ENCODE measurements around the gene P2RX3.

Gene P2RX3

DNA sequence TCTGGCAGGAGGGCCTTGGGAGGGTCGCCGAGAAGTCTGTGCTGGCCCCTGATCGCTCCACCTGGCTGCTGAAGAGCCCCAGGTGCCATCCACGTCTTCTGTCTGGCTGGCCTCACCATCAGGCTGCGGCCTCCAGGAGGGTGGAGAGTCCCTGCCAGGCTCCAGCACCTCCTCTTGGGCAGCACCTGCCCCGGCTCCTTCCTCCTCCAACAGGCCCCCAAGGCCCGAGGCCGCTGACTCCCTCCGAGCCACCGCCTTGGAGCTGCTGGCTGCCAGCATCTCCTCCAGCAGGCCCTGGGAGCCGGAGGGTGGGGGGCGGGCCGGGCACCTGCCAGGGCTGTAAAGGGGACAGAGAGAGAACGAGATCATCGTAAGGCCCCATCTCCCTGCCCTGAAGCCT, 35.7 kb upstream of the P2RX3 start:
- H3K4me3 ChIP-seq = no peak overlapping the region
- no peak for TF ChIP-seq Cebpa-rat (IDR thresholded peaks at IDR 0.05)
- no peak overlapping the region for H3K4me2 ChIP-seq
- H3K9me3 ChIP-seq = peaks cover 28% of the 10 kb centered on the region
- H3K9ac ChIP-seq = no peak overlapping the region
- peaks cover 19% of the 10 kb centered on the region for H3K4me1 ChIP-seq
- H3K27me3 ChIP-seq = no peaks in the 10 kb centered on the region
- no peak overlapping the region for H3K27ac ChIP-seq
- no peaks in the 10 kb centered on the region for H4K20me1 ChIP-seq
- H3K36me3 ChIP-seq = peaks cover 63% of the 10 kb centered on the region

DNA sequence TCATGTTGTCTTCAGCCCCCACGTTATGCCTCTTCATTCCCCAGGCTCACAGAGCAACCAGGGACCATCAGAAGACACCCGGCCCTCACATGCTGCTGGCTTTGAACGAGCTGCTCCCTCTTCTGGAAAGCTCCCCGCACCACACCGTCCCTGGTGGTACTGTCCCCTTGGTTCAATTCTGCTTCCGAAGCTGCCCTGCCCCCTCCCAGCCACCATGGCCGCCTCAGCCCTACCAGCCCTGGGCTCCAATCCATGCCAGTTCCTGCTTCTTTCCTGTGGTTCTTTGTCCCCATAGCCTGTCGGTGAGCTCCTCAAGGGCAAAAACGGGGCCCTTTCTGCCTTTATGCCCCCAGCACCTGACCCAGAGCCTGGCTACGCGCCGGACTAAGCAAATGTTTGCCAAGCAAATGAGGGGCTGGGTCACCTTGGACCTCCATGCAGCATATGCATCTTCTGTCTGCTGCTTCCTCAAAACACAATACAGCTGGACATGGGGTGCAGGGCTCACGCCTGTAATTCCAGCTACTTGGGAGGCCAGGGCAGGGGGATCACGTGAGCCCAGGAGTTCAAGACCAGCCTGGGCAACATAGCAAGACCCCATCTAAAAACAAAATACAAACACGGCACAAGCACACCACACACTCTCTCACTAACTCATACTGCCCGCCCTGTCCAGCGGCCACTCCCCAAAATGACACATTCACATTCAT, 34.7 kb upstream of the P2RX3 start:
- Histone ChIP-seq H3K9ac (no peak overlapping the region), H4K20me1 (no peaks in the 10 kb centered on the region), H3K27me3 (no peaks in the 10 kb centered on the region), H3K36me3 (peaks cover 56% of the 10 kb centered on the region), H3K4me3 (no peak overlapping the region), H3K4me2 (no peak overlapping the region), H3K9me3 (peaks cover 21% of the 10 kb centered on the region), H3K27ac (no peak overlapping the region), H3K4me1 (peaks cover 24% of the 10 kb centered on the region)
- TF ChIP-seq Cebpa-rat (IDR thresholded peaks at IDR 0.05) = no peak

- Histone ChIP-seq H3K27ac (no peak overlapping the region), H3K27me3 (no peaks in the 10 kb centered on the region), H4K20me1 (no peaks in the 10 kb centered on the region), H3K9me3 (peaks cover 16% of the 10 kb centered on the region), H3K4me1 (peaks cover 24% of the 10 kb centered on the region), H3K9ac (no peak overlapping the region), H3K4me3 (no peak overlapping the region), H3K36me3 (peaks cover 56% of the 10 kb centered on the region), H3K4me2 (no peak overlapping the region)
- no peak for TF ChIP-seq Cebpa-rat (IDR thresholded peaks at IDR 0.05)
Observed at GRCh38 chr11:57303990-57304579, 34.1 kb upstream of the P2RX3 start.

DNA sequence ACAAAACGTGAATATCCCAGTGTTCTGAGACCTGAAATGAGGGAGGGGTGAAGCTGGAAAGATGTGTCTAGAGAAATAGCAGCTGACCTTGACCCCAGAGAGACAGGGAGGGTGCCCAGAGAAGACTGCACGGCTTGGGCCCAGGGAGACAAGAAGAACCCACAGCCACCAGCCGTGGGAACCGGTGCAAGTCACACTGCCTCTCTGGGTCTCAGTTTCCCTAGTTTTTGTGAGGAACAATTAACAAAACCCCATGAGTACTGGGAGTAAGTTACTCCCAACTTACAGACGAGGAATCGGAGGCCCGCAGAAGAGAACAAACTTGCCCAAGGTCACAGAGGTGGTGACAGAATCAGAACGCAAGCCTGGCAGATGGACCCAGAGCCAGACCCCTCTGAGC, 32.6 kb upstream of the P2RX3 start:
- no peaks in the 10 kb centered on the region for H3K27me3 ChIP-seq
- no peak for TF ChIP-seq Cebpa-rat (IDR thresholded peaks at IDR 0.05)
- peaks cover 56% of the 10 kb centered on the region for H3K36me3 ChIP-seq
- H3K27ac ChIP-seq = no peak overlapping the region
- no peak overlapping the region for H3K9ac ChIP-seq
- peaks cover 4% of the 10 kb centered on the region for H4K20me1 ChIP-seq
- no peak overlapping the region for H3K4me3 ChIP-seq
- H3K9me3 ChIP-seq = peaks cover 1% of the 10 kb centered on the region; the same call in 1 of the 2 replicates
- H3K4me2 ChIP-seq = 0 out of 2 replicates have a peak overlapping the region, but pooled peaks have one; percentile 42
- peaks cover 26% of the 10 kb centered on the region for H3K4me1 ChIP-seq

DNA sequence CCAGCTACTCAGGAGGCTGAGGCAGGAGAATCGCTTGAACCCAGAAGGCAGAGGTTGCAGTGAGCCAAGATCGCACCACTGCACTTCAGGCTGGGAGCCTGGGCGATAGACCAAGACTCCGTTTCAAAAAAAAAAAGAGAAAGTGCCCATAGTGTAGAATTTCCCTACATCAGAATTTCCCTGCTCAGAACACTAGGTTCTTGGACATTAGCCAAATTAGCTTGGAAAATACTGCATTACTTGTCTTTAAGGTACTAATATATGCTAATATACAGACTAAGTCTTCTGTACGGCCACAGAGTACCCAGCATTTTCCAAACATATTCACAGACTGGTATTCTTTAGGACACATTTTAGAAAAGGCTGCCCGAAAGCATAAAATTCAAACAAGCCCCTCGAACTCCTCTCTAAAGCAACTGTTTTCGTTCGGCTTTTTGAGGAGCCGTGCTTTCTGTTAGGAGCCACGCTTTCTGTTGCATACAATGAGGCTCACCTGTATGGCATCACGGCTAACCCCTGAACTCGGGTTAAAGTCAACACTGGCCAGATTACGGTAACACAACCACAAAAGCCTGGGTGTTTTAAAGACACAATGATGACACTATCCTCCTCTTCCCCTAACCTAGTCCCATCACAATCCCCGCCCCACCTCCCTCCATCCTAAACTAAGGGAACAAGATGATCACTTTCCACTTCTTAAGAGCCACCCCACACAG, 31.8 kb upstream of the P2RX3 start:
- no peak overlapping the region for H3K27ac ChIP-seq
- no peak overlapping the region for H3K9ac ChIP-seq
- peak overlapping the region; percentile 42 for H3K4me2 ChIP-seq
- peaks cover 34% of the 10 kb centered on the region for H3K4me1 ChIP-seq
- no peak overlapping the region for H3K4me3 ChIP-seq
- no peaks in the 10 kb centered on the region for H3K9me3 ChIP-seq
- no peak for TF ChIP-seq Cebpa-rat (IDR thresholded peaks at IDR 0.05)
- H4K20me1 ChIP-seq = peaks cover 12% of the 10 kb centered on the region
- H3K36me3 ChIP-seq = peaks cover 50% of the 10 kb centered on the region
- no peaks in the 10 kb centered on the region for H3K27me3 ChIP-seq

- no peaks in the 10 kb centered on the region for H3K9me3 ChIP-seq
- peak overlapping the region; percentile 38; the same call in 1 of the 2 replicates for H3K9ac ChIP-seq
- peaks cover 42% of the 10 kb centered on the region for H3K36me3 ChIP-seq
- H3K4me1 ChIP-seq = peaks cover 41% of the 10 kb centered on the region
- H3K4me3 ChIP-seq = no peak overlapping the region
- no peak for TF ChIP-seq Cebpa-rat (IDR thresholded peaks at IDR 0.05)
- H3K27me3 ChIP-seq = no peaks in the 10 kb centered on the region
- peaks cover 17% of the 10 kb centered on the region for H4K20me1 ChIP-seq
- peak overlapping the region; percentile 88 for H3K4me2 ChIP-seq
- H3K27ac ChIP-seq = peak overlapping the region; percentile 51; the same call in 1 of the 2 replicates
Observed at GRCh38 chr11:57306940-57307565, 31.1 kb upstream of the P2RX3 start.

DNA sequence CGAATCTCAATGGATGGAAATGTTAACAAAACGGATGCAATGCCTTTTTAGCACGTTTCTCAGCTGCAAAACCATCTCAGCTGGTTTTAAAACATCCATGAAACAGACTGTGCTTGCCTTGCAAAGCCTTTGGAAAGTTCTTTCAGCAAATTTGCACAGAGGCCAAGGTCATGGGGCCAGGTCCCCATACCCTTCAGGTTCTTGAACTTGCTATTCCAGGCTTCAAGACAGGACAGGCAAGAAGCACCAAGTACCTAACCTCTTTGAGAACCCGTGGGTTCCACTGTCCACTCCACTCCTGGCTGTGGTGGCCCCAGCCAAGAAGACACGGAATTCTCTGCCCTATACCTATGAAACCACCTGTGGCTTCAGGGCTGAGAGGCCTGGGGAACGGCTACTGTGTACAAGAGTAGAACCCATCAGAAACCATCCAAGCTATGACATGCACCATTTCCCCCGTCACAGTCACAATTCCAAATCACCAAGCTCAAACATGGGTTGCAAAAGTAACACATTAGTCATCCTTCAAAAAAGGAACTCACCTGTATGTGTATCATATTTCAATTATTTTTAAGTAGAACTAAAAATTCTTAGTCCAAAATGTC, 30.4 kb upstream of the P2RX3 start:
- Histone ChIP-seq H3K36me3 (peaks cover 41% of the 10 kb centered on the region), H3K4me2 (peak overlapping the region; percentile 88), H3K27ac (0 out of 2 replicates have a peak overlapping the region, but pooled peaks have one; percentile 51), H3K9ac (no peak overlapping the region), H3K4me1 (peaks cover 47% of the 10 kb centered on the region), H3K4me3 (no peak overlapping the region), H3K27me3 (no peaks in the 10 kb centered on the region), H4K20me1 (peaks cover 24% of the 10 kb centered on the region), H3K9me3 (no peaks in the 10 kb centered on the region)
- TF ChIP-seq Cebpa-rat (IDR thresholded peaks at IDR 0.05) = no peak

DNA sequence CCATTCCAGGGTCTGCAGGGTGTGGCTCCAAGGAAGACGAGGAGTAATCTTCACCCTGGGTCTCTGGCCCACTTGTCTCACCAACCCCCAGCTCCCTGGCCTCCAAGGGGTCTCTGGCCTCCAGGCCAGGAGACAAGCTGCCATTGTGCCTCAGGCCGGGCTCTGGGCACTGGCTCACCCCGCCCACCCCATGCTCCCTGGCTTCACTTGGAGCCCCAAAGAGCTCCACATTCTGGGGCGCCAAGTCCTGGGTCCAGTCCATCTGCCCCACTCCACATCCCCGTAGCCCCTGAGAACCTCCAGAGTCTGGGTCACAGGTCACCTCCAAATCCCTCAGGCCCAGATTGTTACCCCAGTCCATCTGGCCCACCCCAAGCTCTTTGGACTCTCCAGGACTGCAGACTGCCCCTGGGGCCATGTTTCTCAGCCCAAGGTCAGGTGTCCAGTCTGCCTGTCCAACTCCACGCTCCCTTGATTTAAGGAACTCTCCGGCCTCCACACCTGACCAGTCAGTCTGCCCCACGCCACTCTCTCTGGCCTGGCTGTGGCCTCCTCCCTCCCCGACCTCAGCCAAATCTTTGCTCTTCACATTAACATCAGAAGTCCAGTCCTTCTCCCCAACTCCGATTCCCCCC, 29.6 kb upstream of the P2RX3 start:
- H4K20me1 ChIP-seq = peaks cover 27% of the 10 kb centered on the region
- no peak overlapping the region for H3K4me3 ChIP-seq
- peaks cover 47% of the 10 kb centered on the region for H3K4me1 ChIP-seq
- TF ChIP-seq Cebpa-rat (IDR thresholded peaks at IDR 0.05) = no peak
- H3K27me3 ChIP-seq = no peaks in the 10 kb centered on the region
- peaks cover 41% of the 10 kb centered on the region for H3K36me3 ChIP-seq
- H3K9ac ChIP-seq = no peak overlapping the region
- no peak overlapping the region for H3K27ac ChIP-seq
- H3K4me2 ChIP-seq = no peak overlapping the region
- no peaks in the 10 kb centered on the region for H3K9me3 ChIP-seq

All from BLaER1 (cell line).